HG03097 (cell line): ENCODE results near the gene PCDH19.
A peak's percentile ranks its signal among the peaks of the same experiment; 100 is the strongest.
"Not testable (repeated sequence)": the region's sequence is repeated elsewhere in the genome, so short reads cannot be mapped to it uniquely, and the experiment has no call there.

Experiments
- ATAC-seq: cut with Tn5 transposase; IDR thresholded peaks from one replicate; pipeline ENCODE4 v1.9.1; 2021; ENCODE audit not compliant: unreplicated experiment, low FRiP score

PCDH19 gene, protein sequence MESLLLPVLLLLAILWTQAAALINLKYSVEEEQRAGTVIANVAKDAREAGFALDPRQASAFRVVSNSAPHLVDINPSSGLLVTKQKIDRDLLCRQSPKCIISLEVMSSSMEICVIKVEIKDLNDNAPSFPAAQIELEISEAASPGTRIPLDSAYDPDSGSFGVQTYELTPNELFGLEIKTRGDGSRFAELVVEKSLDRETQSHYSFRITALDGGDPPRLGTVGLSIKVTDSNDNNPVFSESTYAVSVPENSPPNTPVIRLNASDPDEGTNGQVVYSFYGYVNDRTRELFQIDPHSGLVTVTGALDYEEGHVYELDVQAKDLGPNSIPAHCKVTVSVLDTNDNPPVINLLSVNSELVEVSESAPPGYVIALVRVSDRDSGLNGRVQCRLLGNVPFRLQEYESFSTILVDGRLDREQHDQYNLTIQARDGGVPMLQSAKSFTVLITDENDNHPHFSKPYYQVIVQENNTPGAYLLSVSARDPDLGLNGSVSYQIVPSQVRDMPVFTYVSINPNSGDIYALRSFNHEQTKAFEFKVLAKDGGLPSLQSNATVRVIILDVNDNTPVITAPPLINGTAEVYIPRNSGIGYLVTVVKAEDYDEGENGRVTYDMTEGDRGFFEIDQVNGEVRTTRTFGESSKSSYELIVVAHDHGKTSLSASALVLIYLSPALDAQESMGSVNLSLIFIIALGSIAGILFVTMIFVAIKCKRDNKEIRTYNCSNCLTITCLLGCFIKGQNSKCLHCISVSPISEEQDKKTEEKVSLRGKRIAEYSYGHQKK (N-terminal part only)

GRCh38 chrX:100409610-100410590, at the start of gene PCDH19:
PCDH19 (minus strand) TSS chrX:100410273; CDS start chrX:100408597, 1,676 bp downstream.
- ATAC-seq = no peak

DNA sequence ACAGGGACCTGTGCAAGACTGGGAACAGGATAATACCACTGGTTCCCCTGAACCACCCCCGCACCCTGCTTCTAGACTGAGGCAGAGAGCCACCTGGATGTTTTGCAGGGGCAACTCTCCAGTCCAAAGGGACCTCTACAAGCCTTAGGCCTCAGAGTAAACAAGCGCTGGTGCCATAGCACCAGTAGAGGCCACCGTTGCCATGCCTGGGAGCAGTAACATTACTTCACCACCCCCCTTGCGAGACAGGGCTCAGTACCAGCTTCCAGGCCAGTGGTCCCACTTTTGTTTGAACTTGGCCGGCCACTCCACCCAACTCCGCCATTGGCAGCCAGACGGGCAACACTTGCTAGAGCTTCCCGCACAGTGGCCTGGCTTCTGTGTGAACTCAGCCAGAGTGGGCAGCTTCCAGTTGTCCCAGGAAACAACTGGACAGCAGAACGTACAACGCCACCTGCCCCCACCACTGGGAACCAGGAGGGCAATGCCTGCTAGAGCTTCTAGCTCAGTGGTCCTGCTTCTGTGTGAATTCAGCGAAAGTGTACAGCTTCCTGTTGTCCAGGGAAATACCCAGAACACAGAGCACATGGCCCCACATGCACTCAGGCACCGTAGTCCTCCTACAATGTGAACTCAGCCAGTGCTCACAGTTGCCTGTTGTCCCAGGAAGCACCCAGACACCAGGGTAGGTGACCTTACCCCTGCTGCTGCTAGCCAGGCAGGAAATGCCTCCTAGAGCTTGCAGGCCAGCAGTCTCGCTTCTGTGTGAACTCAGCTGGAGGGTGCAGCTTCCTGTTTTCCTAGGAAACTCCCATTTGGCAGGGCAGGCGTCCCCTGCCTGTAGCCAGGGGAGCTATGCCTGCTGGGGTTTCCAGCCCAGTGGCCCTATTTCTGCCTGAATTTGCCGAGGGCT, 39.9 kb upstream of the PCDH19 start:
- ATAC-seq = no peak

- ATAC-seq = no peak
These were observed 37.8 kb upstream of the PCDH19 start for GRCh38 chrX:100447655-100448397.

DNA sequence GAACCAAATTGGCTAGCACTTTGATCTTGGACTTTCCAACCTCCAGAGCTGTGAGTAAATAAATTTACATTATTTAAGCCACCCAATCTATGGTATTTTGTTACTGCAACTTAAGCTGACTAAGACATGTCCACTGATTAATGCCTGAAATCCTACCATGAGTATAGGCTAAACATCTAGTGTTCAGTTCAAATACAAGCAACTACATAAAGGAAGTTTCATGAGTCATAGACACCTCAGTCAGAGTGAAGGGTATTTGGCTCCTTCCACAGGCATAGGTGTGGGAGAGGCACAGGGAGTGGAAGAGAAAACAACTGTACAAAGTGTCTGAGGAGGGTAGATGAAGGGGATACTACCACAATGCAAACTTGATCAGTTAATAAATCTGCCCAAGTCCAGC, 35.5 kb upstream of the PCDH19 start:
- no peak for ATAC-seq

GRCh38 chrX:100441321-100441720, 31.2 kb upstream of the PCDH19 start:
- not testable (repeated sequence) for ATAC-seq

DNA sequence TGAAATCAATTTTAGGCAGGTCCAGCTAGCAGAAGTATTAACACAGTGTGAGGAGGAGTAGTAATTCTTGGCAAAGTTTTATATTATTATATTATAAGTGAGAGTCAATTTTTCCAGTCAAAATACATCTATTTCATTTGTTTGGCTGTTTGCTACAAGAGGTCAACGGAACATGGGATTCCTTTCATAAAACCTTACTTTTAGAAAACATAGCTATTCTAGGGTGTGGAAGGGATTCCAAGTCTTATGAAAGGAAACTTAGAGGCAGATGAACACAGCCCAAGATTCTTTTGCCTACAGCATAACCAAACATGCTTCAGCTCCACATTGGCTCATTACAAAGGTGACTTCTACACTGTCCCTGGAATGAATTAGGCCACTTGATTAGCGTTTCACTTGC, 29.9 kb upstream of the PCDH19 start:
- ATAC-seq = no peak

DNA sequence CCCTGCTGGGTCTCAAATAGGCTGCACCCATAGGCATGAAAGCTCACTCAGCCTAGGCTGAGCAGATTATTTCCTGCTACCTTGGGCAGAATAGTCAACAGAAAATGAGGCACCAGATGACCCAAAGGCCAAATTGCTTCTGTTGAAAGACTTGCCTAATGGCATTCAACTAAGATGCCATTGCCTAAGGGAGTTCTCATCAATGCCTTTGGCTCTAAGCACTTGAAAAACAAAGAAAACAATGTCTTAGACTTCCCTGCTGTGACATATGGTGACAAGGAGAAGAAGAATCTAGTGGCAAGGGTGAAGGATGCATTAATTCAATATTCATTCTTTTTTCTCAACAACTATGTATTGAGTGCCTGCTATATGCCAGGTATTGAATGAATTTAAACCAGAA, 25.7 kb upstream of the PCDH19 start:
- ATAC-seq = no peak

DNA sequence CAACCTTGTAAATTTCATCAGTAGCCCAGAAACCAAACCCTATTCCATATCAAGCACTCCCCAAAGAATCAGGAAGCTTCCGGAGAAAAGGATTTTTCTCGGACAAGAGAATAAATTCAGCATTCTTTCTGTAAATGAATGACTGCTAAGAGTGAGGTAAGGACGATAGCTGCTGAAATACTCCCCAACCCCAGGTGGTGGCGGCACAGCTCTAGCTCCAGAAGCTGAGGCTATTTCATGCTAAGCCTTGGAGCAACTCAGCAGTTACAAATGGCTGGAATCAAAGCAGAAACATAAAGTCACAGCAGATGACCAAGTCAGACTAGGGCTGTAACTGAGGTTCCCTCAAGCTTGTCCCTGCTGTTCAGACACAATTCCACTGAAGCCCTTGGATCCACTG, 13.9 kb upstream of the PCDH19 start:
- no peak for ATAC-seq

GRCh38 chrX:100418556-100418955, 8.5 kb upstream of the PCDH19 start:
- ATAC-seq = no peak

DNA sequence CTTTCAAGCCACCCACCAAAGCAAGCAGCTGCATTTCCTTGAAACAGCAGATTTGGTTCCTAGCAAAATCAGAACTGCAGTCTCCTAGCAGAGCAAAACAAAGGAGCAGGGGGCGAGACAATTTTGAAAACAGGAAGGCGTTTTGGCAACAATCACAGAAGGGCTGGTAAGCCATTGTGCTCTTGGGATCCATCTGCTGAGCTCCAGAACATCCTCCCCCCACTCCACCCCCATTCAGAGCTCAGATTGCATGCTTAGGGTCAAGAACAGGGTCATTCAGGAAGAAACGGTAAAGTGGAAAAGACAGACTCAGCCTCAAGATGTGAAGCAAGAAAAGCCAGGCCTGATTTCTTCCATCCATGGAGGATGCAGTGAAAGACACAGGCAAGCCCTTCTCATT, 7.6 kb upstream of the PCDH19 start:
- ATAC-seq = no peak

- ATAC-seq = peak; percentile 79
These were observed 3.2 kb upstream of the PCDH19 start for GRCh38 chrX:100413229-100413628.

DNA sequence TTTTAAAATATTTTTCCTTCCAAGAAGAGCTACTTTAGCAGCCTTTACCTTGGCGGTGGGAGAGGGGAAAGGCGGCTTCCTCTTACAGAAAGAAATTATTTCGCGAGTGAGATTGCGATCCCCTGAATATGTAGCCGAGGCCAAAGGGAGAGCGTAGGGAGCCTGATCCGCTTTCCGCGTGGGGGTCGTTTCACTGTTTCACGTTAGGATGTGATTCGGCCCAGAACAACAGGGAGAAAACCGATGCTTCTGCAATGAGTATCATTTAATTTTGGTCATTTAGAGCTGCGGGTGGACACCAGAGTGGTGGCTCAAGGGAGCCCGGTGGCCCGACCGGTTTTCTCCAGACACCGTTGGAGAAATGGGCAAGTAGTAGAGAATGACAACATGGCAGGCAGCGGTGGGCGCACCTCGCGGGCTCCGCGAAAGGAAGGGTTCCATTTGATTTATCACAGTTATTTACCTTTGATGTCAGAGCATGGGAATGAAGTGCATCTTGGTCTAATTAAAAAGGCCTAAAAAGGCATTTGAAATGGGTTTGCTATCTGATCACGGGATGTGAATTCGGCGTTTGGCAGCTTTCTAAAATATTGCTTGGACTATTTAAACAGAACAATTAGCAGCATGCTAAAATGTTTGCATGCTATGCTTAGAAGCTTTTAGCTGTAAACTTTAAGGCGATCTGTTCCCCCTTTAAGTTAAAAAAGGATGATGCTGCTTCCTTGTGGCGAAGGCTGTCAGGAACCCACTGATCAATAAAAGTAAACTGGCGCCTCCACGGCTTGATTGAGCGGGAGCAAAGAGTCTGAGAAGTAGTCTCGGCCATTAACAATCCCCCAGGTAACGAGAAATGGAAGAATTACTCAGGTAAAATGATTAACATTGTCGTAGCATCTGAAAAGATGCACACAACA, 2.0 kb upstream of the PCDH19 start:
- ATAC-seq = no peak

GRCh38 chrX:100410901-100411801, 1.1 kb upstream of the PCDH19 start:
- ATAC-seq = no peak

- ATAC-seq = no peak
These were observed 1.1 kb downstream of the PCDH19 start for GRCh38 chrX:100408713-100409609.

GRCh38 chrX:100407784-100408712, 2.0 kb downstream of the PCDH19 start:
- ATAC-seq = no peak
